CD4-positive, alpha-beta memory T cell (primary cell): ENCODE results near the gene MDGA2. TPM values are rescaled to one million over a fixed set of nuclear protein-coding genes. Genes with fewer than 3 reads are reported as not detected.

Experiments used
- CTCF ChIA-PET: fragments of 350-600 bp; sonication (Branson Sonifier 250); formaldehyde crosslinking; loops from one replicate; lab custom pipeline; 2021; ENCODE audit warnings: inconsistent platforms; ENCODE audit not compliant: partially characterized antibody; lab: Charles Lee
- POLR2A ChIA-PET: fragments of 350-600 bp; sonication (Branson Sonifier 250); formaldehyde crosslinking; loops from one replicate; lab custom pipeline; 2021; ENCODE audit not compliant: partially characterized antibody; lab: Charles Lee
- DNase-seq, 5 donors: peaks; one replicate each; pipeline versions ENCODE4 v3.0.0 to v3.0.0-alpha.2; 2020 to 2022; ENCODE audit warnings: mixed read lengths in 1 of 5
- H3K27ac ChIP-seq: one replicate; pipeline ENCODE4 v1.7.0; 2013; ENCODE audit warnings: low read depth, low read length
- H3K27me3 ChIP-seq: 2 replicates; pipeline ENCODE4 v1.7.0; 2013; ENCODE audit warnings: mild to moderate bottlenecking, low read length, moderate library complexity; ENCODE audit not compliant: insufficient read depth
- H3K36me3 ChIP-seq: 2 replicates; pipeline ENCODE4 v1.7.0; 2013; ENCODE audit warnings: mild to moderate bottlenecking, low read length, moderate library complexity; ENCODE audit not compliant: insufficient read depth
- H3K4me1 ChIP-seq: 2 replicates; pipeline ENCODE4 v1.7.0; 2013; ENCODE audit warnings: mild to moderate bottlenecking, low read length, moderate library complexity; ENCODE audit not compliant: insufficient read depth
- H3K4me3 ChIP-seq, 2 donors: one replicate each; pipeline ENCODE4 v1.7.0; 2013; ENCODE audit warnings: low read length in 2 of 2, mild to moderate bottlenecking in 1 of 2
- H3K9me3 ChIP-seq, 2 donors: one replicate each; pipeline ENCODE4 v1.7.0; 2013; ENCODE audit warnings: low read length in 2 of 2, control low read depth in 1 of 2; ENCODE audit not compliant: control insufficient read depth in 1 of 2
- H3K27ac Mint-ChIP-seq, 7 donors: one replicate each; pipeline ENCODE4 v1.8.0; 2020 to 2021; ENCODE audit warnings: mixed read lengths in 7 of 7, mild to moderate bottlenecking in 6 of 7, inconsistent platforms in 3 of 7, moderate library complexity in 3 of 7
- H3K27me3 Mint-ChIP-seq, 2 donors: one replicate each; pipeline ENCODE4 v1.8.0; 2020 to 2021; ENCODE audit warnings: mixed read lengths in 2 of 2
- H3K36me3 Mint-ChIP-seq, 2 donors: one replicate each; pipeline ENCODE4 v1.8.0; 2020 to 2021; ENCODE audit warnings: mixed read lengths in 2 of 2, inconsistent platforms in 1 of 2, mild to moderate bottlenecking in 1 of 2
- H3K4me1 Mint-ChIP-seq, 4 donors: one replicate each; pipeline ENCODE4 v1.8.0; 2020 to 2021; ENCODE audit warnings: mixed read lengths in 4 of 4, mild to moderate bottlenecking in 1 of 4
- H3K4me3 Mint-ChIP-seq, 8 donors: one replicate each; pipeline ENCODE4 v1.8.0; 2020 to 2021; ENCODE audit warnings: mixed read lengths in 8 of 8, mild to moderate bottlenecking in 7 of 8, moderate library complexity in 6 of 8, inconsistent platforms in 3 of 8
- H3K9me3 Mint-ChIP-seq, 8 donors: one replicate each; pipeline ENCODE4 v1.8.0; 2020 to 2021; ENCODE audit warnings: mixed read lengths in 8 of 8, mild to moderate bottlenecking in 5 of 8, inconsistent platforms in 3 of 8, moderate library complexity in 1 of 8
- intact Hi-C: fragments of 100-400 bp; cut with micrococcal nuclease; formaldehyde crosslinking; loops from one replicate; pipeline ENCODE4 v1.15.1; 2023
- polyA plus RNA-seq, 2 donors: library from polyadenylated mRNA; unstranded; fragments of 300-500 nt; fragmentation: Illumina TruSeq; gene quantifications; one replicate each; pipeline ENCODE4 v1.2.3, GENCODE V29; 2021
- total RNA-seq, 2 experiments: library from RNA; stranded (reverse); gene quantifications; one replicate each; pipeline ENCODE4 v1.2.3, GENCODE V29; 2021

Gene MDGA2
- total and polyA plus RNA-seq, 4 experiments from 2014 or later = not detected

DNA sequence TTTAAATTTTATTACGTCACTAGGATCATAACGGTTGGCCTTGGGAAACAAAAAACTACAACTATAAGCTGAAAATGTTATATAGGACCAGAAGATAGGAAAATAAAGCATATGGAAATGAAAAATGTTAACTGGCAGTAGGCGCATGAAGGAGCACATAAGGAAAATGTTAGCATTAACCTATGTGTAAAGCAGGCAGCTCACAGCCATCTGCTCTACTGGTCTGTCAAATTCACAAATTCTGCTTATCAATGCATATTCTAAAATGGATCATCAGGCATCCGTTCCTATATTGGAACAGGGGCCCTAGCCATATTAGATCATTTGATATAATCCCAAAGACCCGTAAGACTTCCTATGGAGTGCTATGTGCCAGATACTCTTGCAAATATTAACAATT is 263.9 kb downstream of the MDGA2 start:
- Histone ChIP-seq H3K27ac (no peak overlapping the region), H3K9me3 (no peaks in the 10 kb centered on the region), H3K4me1 (no peaks in the 10 kb centered on the region), H3K4me3 (no peak overlapping the region), H3K27me3 (no peaks in the 10 kb centered on the region), H3K36me3 (no peaks in the 10 kb centered on the region)
- POLR2A ChIA-PET = no interaction called here
- no peaks in the 10 kb centered on the region for H3K36me3 Mint-ChIP-seq
- H3K9me3 Mint-ChIP-seq = peaks cover 0 to 11% (median 5%) of the 10 kb centered on the region in 8 donors
- CTCF ChIA-PET = no interaction called here
- no peak overlapping the region for H3K4me3 Mint-ChIP-seq
- H3K27me3 Mint-ChIP-seq = no peaks in the 10 kb centered on the region
- no peak overlapping the region for H3K27ac Mint-ChIP-seq
- no peaks in the 10 kb centered on the region for H3K4me1 Mint-ChIP-seq
- intact Hi-C loops = no loop called here
- no peak for DNase-seq

GRCh38 chr14:47392326-47392725 is 283.1 kb downstream of the MDGA2 start:
- CTCF ChIA-PET = no interaction called here
- no peaks in the 10 kb centered on the region for H3K36me3 ChIP-seq

GRCh38 chr14:47390831-47391504 is 284.4 kb downstream of the MDGA2 start:
- Mint-ChIP-seq H3K27me3 (no peaks in the 10 kb centered on the region), H3K27ac (no peak overlapping the region), H3K36me3 (no peaks in the 10 kb centered on the region), H3K9me3 (peaks cover 0 to 12% (median 5%) of the 10 kb centered on the region in 8 donors), H3K4me1 (no peaks in the 10 kb centered on the region), H3K4me3 (no peak overlapping the region)
- ChIA-PET POLR2A (no interaction called here), CTCF (no interaction called here)
- no peaks in the 10 kb centered on the region for H3K9me3 ChIP-seq
- no peaks in the 10 kb centered on the region for H3K36me3 ChIP-seq
- no peak overlapping the region for H3K27ac ChIP-seq
- intact Hi-C loops = no loop called here
- no peaks in the 10 kb centered on the region for H3K4me1 ChIP-seq
- H3K27me3 ChIP-seq = no peaks in the 10 kb centered on the region
- DNase-seq = no peak
- no peak overlapping the region for H3K4me3 ChIP-seq

More at GRCh38 chr14:47392326-47392725, 283.1 kb downstream of the MDGA2 start:
- POLR2A ChIA-PET = no interaction called here
- no peak for DNase-seq
- Mint-ChIP-seq H3K36me3 (no peaks in the 10 kb centered on the region), H3K27ac (no peak overlapping the region), H3K4me3 (no peak overlapping the region), H3K9me3 (peaks cover 0 to 13% (median 6%) of the 10 kb centered on the region in 8 donors), H3K4me1 (no peaks in the 10 kb centered on the region), H3K27me3 (no peaks in the 10 kb centered on the region)
- intact Hi-C loops = no loop called here
- Histone ChIP-seq H3K27me3 (no peaks in the 10 kb centered on the region), H3K9me3 (no peaks in the 10 kb centered on the region), H3K27ac (no peak overlapping the region), H3K4me1 (no peaks in the 10 kb centered on the region), H3K4me3 (no peak overlapping the region)

DNA sequence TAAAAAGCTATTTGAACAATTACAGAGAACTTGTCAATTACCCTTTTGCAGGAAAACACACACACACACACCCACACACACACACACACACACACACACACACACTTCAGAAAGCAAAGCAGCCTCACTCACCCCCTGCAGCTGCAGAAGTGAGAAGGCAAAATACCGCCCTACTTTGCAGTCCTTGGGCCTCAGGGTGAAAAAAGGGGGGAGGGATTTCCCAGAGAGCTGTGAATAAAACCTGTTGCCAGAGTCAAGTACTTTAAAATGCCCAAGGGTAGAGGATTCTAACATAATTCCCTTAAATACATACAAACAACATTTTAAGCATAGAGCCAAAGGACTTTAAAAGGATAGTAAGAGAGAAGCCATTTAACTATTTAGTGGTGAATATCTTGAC is 285.9 kb downstream of the MDGA2 start:
- no peak for DNase-seq
- no peak overlapping the region for H3K27ac Mint-ChIP-seq
- H3K27me3 Mint-ChIP-seq = no peaks in the 10 kb centered on the region
- CTCF ChIA-PET = no interaction called here
- no peaks in the 10 kb centered on the region for H3K4me1 Mint-ChIP-seq
- H3K36me3 Mint-ChIP-seq = no peaks in the 10 kb centered on the region
- Histone ChIP-seq H3K27ac (no peak overlapping the region), H3K36me3 (no peaks in the 10 kb centered on the region), H3K4me3 (no peak overlapping the region), H3K4me1 (no peaks in the 10 kb centered on the region), H3K9me3 (no peaks in the 10 kb centered on the region), H3K27me3 (no peaks in the 10 kb centered on the region)
- intact Hi-C loops = no loop called here
- no peak overlapping the region for H3K4me3 Mint-ChIP-seq
- H3K9me3 Mint-ChIP-seq = peaks cover 0 to 13% (median 4%) of the 10 kb centered on the region in 8 donors
- POLR2A ChIA-PET = no interaction called here

DNA sequence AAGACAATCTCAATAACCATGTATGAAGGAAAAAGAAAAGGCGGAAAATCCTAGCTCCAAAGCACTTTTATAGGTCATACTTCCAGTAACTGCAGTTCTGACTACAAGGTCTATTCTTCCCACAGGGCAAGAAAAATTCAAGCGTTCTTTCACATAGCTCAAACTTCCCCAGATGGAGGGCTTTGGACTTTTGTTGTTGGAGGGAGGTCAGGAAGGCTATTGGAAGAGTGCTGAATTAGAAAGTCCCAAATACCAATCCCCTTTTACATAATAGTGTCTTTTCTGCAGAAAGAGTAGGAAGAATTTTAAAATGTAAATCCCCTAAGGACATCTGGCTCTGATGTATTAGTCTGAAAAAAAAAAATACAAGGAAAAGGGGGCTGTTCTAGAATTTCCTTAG is 309.4 kb downstream of the MDGA2 start:
- Mint-ChIP-seq H3K9me3 (peaks cover 0 to 8% (median 2%) of the 10 kb centered on the region in 8 donors), H3K4me1 (no peaks in the 10 kb centered on the region), H3K27me3 (no peaks in the 10 kb centered on the region), H3K36me3 (no peaks in the 10 kb centered on the region), H3K4me3 (no peak overlapping the region), H3K27ac (no peak overlapping the region)
- Histone ChIP-seq H3K36me3 (no peaks in the 10 kb centered on the region), H3K9me3 (no peaks in the 10 kb centered on the region), H3K4me3 (no peak overlapping the region), H3K4me1 (no peaks in the 10 kb centered on the region), H3K27me3 (no peaks in the 10 kb centered on the region), H3K27ac (no peak overlapping the region)
- POLR2A ChIA-PET = no interaction called here
- DNase-seq = no peak
- intact Hi-C loops = no loop called here
- CTCF ChIA-PET = no interaction called here

DNA sequence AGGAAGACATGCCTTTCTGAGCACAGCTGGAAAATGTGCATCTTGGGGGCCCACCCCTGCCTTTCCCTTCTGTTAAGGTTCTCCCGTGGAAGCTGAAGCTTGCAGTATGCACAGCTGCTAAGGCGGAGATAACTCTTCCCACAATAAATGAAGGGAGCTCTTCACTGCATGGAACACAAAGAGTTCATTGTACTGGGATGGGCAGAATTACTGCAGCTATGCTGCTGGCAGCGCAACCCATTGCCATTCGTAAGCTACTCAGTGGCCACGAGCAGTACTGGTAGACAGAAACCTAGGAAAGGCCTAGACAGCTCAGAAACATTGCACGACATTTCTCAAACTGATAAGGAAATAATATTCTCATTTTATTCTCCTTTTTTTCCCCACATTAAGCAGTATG is 310.2 kb downstream of the MDGA2 start:
- H3K9me3 ChIP-seq = no peaks in the 10 kb centered on the region
- no peaks in the 10 kb centered on the region for H3K36me3 ChIP-seq
- no peaks in the 10 kb centered on the region for H3K4me1 Mint-ChIP-seq
- ChIA-PET POLR2A (no interaction called here), CTCF (no interaction called here)
- no peaks in the 10 kb centered on the region for H3K27me3 Mint-ChIP-seq
- H3K27ac Mint-ChIP-seq = no peak overlapping the region
- intact Hi-C loops = no loop called here
- H3K4me3 ChIP-seq = no peak overlapping the region
- H3K36me3 Mint-ChIP-seq = no peaks in the 10 kb centered on the region
- DNase-seq = no peak
- H3K27ac ChIP-seq = no peak overlapping the region
- H3K9me3 Mint-ChIP-seq = peaks cover 0 to 8% (median 3%) of the 10 kb centered on the region in 8 donors
- H3K4me1 ChIP-seq = no peaks in the 10 kb centered on the region
- no peak overlapping the region for H3K4me3 Mint-ChIP-seq
- no peaks in the 10 kb centered on the region for H3K27me3 ChIP-seq

- ChIA-PET POLR2A (no interaction called here), CTCF (no interaction called here)
- H3K36me3 ChIP-seq = no peaks in the 10 kb centered on the region
Observed at GRCh38 chr14:47353186-47353585, 322.2 kb downstream of the MDGA2 start.

More at GRCh38 chr14:47353186-47353585, 322.2 kb downstream of the MDGA2 start:
- Mint-ChIP-seq H3K27ac (no peak overlapping the region), H3K9me3 (peaks cover 4 to 27% (median 14%) of the 10 kb centered on the region in 8 donors), H3K36me3 (no peaks in the 10 kb centered on the region), H3K4me1 (no peaks in the 10 kb centered on the region), H3K4me3 (no peak overlapping the region), H3K27me3 (no peaks in the 10 kb centered on the region)
- Histone ChIP-seq H3K27ac (no peak overlapping the region), H3K27me3 (no peaks in the 10 kb centered on the region), H3K4me3 (no peak overlapping the region), H3K4me1 (no peaks in the 10 kb centered on the region), H3K9me3 (no peaks in the 10 kb centered on the region)
- DNase-seq = no peak
- intact Hi-C loops = no loop called here
